A549 treated with RU486 at 1 μM for 4 hours (cell line): ENCODE data around the gene DUOXA1. TPM values are rescaled to one million over a fixed set of nuclear protein-coding genes. Genes with fewer than 3 reads are reported as not detected.

Experiments
- total RNA-seq: library from RNA; stranded (reverse); fragments of 200-300 nt; extraction: Qiagen RNA extraction; gene quantifications from 5 replicates; pipeline ENCODE4 v1.2.3, GENCODE V29; 2022; ENCODE audit warnings: low read depth

DUOXA1 gene
- total RNA-seq: 0.09 to 0.11 TPM (median 0.10 TPM) in 4 of 5 replicates, not detected in the other

DNA sequence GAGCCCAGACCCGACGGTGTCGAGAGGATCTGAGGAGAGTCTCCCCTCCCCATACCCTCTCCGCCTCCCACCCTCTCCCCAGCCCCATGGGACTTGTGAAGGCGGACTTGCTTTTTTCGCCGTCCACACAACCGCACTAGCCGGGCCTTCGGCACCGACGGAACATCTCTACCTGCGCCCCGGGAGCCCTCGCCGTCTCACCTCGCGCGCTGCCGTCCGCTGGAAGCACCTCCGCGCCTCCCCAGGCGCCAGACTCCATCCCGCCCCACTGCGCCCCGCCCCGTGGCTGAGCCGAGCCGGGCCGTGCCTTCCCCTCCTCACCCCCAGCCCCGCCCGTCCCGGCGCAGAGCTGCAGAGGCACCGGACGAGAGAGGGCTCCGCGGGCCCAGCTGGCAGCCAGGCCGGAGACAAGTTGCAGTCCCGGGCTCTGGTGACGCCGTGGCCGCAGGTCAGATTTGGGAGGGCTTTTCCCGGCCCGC is at the start of gene DUOXA1, which contains the start of gene DUOX1:
Gene DUOXA1, minus strand, starts transcription at position 229 of the 479 bp plus-strand sequence. CDS start 6,865 bp downstream, outside the sequence.
Gene DUOX1, plus strand, starts transcription at position 344 of the 479 bp plus-strand sequence. CDS start 1,973 bp downstream, outside the sequence.

GRCh38 chr15:45114076-45114750 is 15.5 kb downstream of the DUOXA1 start, which contains the start of the genes DUOX2 and DUOXA2:
Gene DUOX2 (minus strand): TSS chr15:45114172. CDS start chr15:45113411, 761 bp downstream.
Gene DUOXA2 (plus strand): TSS chr15:45114326. CDS start chr15:45114606, 280 bp downstream.

Other genes starting within 250 kb of the DUOXA1 start
- not detected in 5 replicates for gene TERB2, start 173.2 kb downstream of the DUOXA1 start, total RNA-seq
- 32.2 to 36.7 TPM (median 35.2 TPM) in 5 replicates for gene SORD, start 106.7 kb downstream of the DUOXA1 start, total RNA-seq
- 0.04 to 0.06 TPM (median 0.05 TPM) in 5 replicates for gene DUOX2, start 15.7 kb downstream of the DUOXA1 start, total RNA-seq
- gene DUOXA2, start 15.6 kb downstream of the DUOXA1 start, total RNA-seq: not detected in 5 replicates
- 0.02 TPM in 1 of 5 replicates, not detected in the others for gene DUOX1, start 115 bp upstream of the DUOXA1 start, total RNA-seq
- gene SHF, start 58.1 kb upstream of the DUOXA1 start, total RNA-seq: 0.29 to 0.74 TPM (median 0.69 TPM) in 5 replicates
- gene SLC28A2, start 122.4 kb upstream of the DUOXA1 start, total RNA-seq: not detected in 5 replicates
- 2.2 to 3.0 TPM (median 2.5 TPM) in 5 replicates for gene GATM, start 248.7 kb upstream of the DUOXA1 start, total RNA-seq